Colonic mucosa (tissue), 4 donors: ENCODE data around the gene PCID2. TPM values are rescaled to one million over a fixed set of nuclear protein-coding genes. Genes with fewer than 3 reads are reported as not detected.

Source experiments
- DNase-seq: peaks from one replicate; pipeline ENCODE4 v3.0.0-alpha.2; 2020
- H3K27ac ChIP-seq: fragments of 200-600 bp; one replicate; pipeline ENCODE4 v1.8.0; 2021
- H3K27me3 ChIP-seq: fragments of 200-600 bp; one replicate; pipeline ENCODE4 v1.8.0; 2021
- H3K36me3 ChIP-seq: fragments of 200-600 bp; one replicate; pipeline ENCODE4 v1.8.0; 2021
- H3K4me1 ChIP-seq: fragments of 200-600 bp; one replicate; pipeline ENCODE4 v1.8.0; 2021; ENCODE audit warnings: mild to moderate bottlenecking
- H3K4me3 ChIP-seq: fragments of 200-600 bp; one replicate; pipeline ENCODE4 v1.8.0; 2021
- H3K9ac ChIP-seq, 2 donors: one replicate each; pipeline ENCODE4 v1.7.0; 2013; ENCODE audit warnings: control low read depth in 2 of 2, low read depth in 2 of 2, low read length in 2 of 2
- H3K9me3 ChIP-seq: fragments of 200-600 bp; one replicate; pipeline ENCODE4 v1.8.0; 2021
- CTCF ChIP-seq: fragments of 200-600 bp; IDR thresholded peaks from one replicate; pipeline ENCODE4 v1.8.0; 2022; ENCODE audit warnings: antibody characterized with exemption, mild to moderate bottlenecking
- intact Hi-C: fragments of 100-400 bp; cut with DNase I; formaldehyde crosslinking; loops from one replicate; pipeline ENCODE4 v1.14.1; 2022
- total RNA-seq, 2 donors: library from RNA; stranded (reverse); fragmentation: NEBNext Ultra II Directional in 1 of 2; extraction: Animal tissue kit (Norgen Biotek cat#: 25700) in 1 of 2; gene quantifications; one replicate each; pipeline ENCODE4 v1.2.1, GENCODE V29; 2021
- donor health status: healthy.
- donor health status: DM: no; HTN: no; CAD: no.
- donor health status: DM: no; HTN: no; CAD: no.

Gene PCID2
- total RNA-seq, 2 donors from 2014 or later = 23.4 to 40.2 TPM

GRCh38 chr13:113172419-113172926 lies 36.0 kb downstream of the PCID2 start:
- intact Hi-C loops = no loop called here
- no peak overlapping the region for H3K27ac ChIP-seq
- H3K4me1 ChIP-seq = peaks cover 5% of the 10 kb centered on the region
- no peak for TF ChIP-seq CTCF
- no peaks in the 10 kb centered on the region for H3K9me3 ChIP-seq
- DNase-seq = no peak
- no peaks in the 10 kb centered on the region for H3K27me3 ChIP-seq
- no peak overlapping the region for H3K4me3 ChIP-seq
- no peak overlapping the region for H3K9ac ChIP-seq
- H3K36me3 ChIP-seq = no peaks in the 10 kb centered on the region

GRCh38 chr13:113171250-113172125 lies 37.0 kb downstream of the PCID2 start:
- Histone ChIP-seq H3K9me3 (no peaks in the 10 kb centered on the region), H3K9ac (no peak overlapping the region), H3K36me3 (no peaks in the 10 kb centered on the region), H3K4me1 (peaks cover 1% of the 10 kb centered on the region), H3K4me3 (no peak overlapping the region), H3K27me3 (no peaks in the 10 kb centered on the region), H3K27ac (no peak overlapping the region)
- no peak for DNase-seq
- TF ChIP-seq CTCF = no peak
- intact Hi-C loops = no loop called here

DNA sequence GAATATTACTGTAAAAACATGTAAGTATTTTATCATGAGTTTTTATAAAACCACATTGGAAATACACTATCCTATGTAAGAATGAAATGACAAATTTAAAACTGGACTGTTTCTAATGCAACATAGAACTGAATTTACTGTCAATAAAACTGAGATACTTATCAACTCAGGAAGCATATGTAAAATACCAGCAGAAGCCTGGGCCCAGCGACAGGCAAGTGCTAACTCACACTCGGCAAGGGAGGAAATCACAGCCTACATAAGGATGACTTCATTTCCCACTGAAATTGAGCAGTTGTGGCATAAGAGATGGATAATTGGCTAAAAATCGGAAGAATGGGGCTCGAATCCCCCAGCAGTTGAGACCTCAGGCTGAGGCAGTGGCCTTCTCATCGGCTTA lies 38.0 kb downstream of the PCID2 start:
- Histone ChIP-seq H3K9me3 (no peaks in the 10 kb centered on the region), H3K4me1 (no peaks in the 10 kb centered on the region), H3K27me3 (no peaks in the 10 kb centered on the region), H3K4me3 (no peak overlapping the region), H3K9ac (no peak overlapping the region), H3K27ac (no peak overlapping the region), H3K36me3 (no peaks in the 10 kb centered on the region)
- DNase-seq = no peak
- TF ChIP-seq CTCF = no peak
- intact Hi-C loops = no loop called here

DNA sequence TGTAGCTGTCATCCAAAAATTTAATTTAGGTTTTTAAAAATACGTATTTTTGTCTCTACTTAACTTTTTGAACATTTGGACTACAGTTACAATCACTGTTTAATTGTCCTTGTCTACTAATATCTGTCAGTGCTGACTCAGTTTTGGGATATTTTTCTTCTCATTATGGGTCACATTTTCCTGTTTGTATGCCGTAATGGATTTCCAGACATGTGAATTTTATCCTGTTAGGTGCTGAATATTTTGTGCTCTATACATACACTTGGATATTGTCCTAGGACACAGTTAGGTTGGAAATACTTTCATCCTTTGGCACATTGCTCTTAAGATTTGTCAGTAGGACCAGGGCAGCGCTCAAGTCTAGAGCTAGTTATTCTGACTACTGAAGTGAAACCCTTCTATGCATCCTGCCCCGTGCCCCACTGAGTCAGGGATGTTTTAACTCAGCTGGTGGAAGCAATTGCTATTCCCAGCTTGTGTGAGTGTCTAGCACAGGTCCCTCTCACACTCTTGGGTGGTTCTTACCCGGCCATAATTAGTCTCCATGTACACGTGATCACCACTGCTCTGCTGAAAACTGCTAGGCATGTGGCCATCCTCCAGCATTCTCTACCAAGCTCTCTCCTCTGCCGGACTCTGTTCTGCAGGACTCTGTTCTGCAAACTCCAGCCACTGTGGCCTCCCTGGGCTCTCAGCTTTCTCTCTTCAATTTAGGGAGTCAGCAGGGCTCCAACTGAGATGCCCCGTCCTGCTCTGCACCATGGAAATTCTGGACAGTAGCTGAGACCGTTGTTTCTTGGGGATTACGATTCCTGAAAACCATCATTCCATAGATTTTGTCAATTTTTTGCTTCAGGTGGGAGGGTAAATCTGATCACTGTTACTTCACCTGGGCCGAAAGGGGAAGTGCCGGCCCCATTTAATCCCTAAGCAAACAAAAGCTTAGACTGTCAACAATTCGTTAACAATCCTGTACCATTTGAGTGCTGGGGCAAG lies 38.9 kb downstream of the PCID2 start:
- H3K27me3 ChIP-seq = no peaks in the 10 kb centered on the region
- no peaks in the 10 kb centered on the region for H3K9me3 ChIP-seq
- H3K36me3 ChIP-seq = no peaks in the 10 kb centered on the region
- intact Hi-C loops = no loop called here
- no peak overlapping the region for H3K9ac ChIP-seq
- TF ChIP-seq CTCF = no peak
- H3K4me1 ChIP-seq = no peaks in the 10 kb centered on the region
- no peak for DNase-seq
- no peak overlapping the region for H3K4me3 ChIP-seq
- H3K27ac ChIP-seq = no peak overlapping the region

DNA sequence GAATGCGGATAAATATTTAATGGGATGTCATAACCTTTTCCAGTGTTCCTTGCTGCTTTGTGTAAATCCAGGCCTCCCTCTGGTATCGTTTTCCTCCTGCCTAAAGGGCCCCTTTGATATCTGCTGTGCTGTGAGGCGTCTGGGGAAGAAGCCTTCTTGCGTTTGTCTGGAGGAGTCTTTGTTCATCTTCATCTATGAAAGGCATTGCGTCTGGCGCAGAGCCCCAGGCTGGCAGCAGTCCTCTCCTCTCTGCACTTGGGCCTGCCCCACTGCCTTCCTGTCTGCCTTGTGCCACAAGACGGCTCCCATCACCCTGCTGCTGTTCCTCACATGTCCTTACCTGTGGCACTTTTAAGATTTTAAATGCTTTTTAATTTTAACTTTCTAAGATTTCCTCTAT lies 40.3 kb downstream of the PCID2 start:
- H3K27me3 ChIP-seq = no peaks in the 10 kb centered on the region
- no peaks in the 10 kb centered on the region for H3K4me1 ChIP-seq
- H3K4me3 ChIP-seq = no peak overlapping the region
- no peak for TF ChIP-seq CTCF
- intact Hi-C loops = no loop called here
- no peaks in the 10 kb centered on the region for H3K36me3 ChIP-seq
- H3K9me3 ChIP-seq = no peaks in the 10 kb centered on the region
- H3K27ac ChIP-seq = no peak overlapping the region
- H3K9ac ChIP-seq = no peak overlapping the region
- no peak for DNase-seq
